ENCODE measurements around the gene STXBP5L. TPM values are rescaled to one million over a fixed set of nuclear protein-coding genes. Genes with fewer than 3 reads are reported as not detected.

The STXBP5L gene
- total RNA-seq, 1 experiment from 2014 or later: not detected

DNA sequence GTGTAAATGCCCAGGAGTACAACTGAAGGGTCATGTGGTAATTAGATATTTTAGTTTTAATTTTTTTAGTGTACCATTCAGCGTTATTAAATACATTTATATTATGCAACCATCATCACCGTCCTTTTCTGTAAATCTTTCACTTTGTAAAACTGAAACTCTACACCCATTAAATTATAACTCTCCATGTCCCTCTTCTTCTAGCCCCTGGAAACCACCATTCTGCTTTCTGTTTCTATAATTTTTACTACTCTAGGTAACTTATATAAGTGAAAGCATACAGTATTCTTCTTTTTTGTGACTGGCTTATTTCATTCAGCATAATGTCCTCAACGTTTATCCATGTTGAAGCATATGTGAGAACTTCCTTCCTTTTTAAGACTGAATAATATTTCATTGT is 48.1 kb downstream of the STXBP5L start:
- no peak for DNase-seq
- Histone ChIP-seq H3K4me2 (ENCODE audit: low read depth, low read length, poor library complexity, severe bottlenecking) (no peak overlapping the region), H3K79me2 (ENCODE audit: low read length) (no peaks in the 10 kb centered on the region), H4K20me1 (ENCODE audit: insufficient read depth, low read depth, low read length) (no peaks in the 10 kb centered on the region), H3K27ac (ENCODE audit: low read length) (no peak overlapping the region), H2AFZ (ENCODE audit: low read length) (no peak overlapping the region), H3K36me3 (ENCODE audit: insufficient read depth, low read length) (no peaks in the 10 kb centered on the region), H3K9me2 (replicated peaks; ENCODE audit: insufficient read depth, low read length) (no peaks in the 10 kb centered on the region), H3K27me3 (ENCODE audit: low read length) (no peaks in the 10 kb centered on the region), H3K9me3 (ENCODE audit: low read length) (no peaks in the 10 kb centered on the region), H3K4me1 (ENCODE audit: low read length) (no peaks in the 10 kb centered on the region), H3K9ac (ENCODE audit: low read length) (no peak overlapping the region), H3K4me3 (ENCODE audit: low read length) (no peak overlapping the region)

DNA sequence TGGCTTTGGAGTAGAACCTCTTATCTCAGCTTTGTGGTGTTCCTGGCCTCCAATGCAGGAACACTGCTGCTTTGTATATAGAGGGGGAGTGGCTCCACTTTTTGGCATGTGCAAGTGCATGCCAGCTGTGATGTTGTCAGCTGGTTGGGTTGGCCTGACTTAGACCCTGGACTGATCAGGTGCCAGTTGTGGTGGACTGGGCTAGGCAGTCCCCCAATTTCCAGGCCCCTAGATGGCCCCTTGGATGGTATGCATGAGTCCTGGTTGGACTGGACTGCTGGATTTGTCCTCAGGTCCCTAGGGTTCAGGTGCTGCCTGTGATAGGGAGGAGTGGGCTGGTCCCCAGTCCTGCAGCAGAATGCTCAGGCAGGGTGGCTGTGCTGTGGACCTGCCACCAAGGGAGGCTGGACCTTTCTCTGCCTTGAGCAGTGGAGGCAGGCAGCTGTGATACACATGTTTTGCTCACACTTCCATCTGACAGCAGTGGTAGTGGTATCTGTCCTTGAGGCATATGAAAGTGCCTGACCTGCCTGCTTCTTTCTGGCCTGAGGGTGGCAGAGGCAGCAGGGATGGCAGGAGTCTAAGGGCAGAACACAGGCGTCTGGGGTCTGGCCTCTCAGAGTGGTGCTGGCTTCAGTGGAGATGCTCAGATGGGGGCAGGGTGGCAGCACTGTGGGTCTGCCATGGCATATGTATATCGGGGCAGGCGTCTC is 74.8 kb downstream of the STXBP5L start:
- Histone ChIP-seq H3K27ac (ENCODE audit: low read length) (no peak overlapping the region), H3K4me3 (ENCODE audit: low read length) (no peak overlapping the region), H3K79me2 (ENCODE audit: low read length) (no peaks in the 10 kb centered on the region), H3K9ac (ENCODE audit: low read length) (no peak overlapping the region), H2AFZ (ENCODE audit: low read length) (no peak overlapping the region), H3K9me3 (ENCODE audit: low read length) (no peaks in the 10 kb centered on the region), H3K9me2 (replicated peaks; ENCODE audit: insufficient read depth, low read length) (no peaks in the 10 kb centered on the region), H3K36me3 (ENCODE audit: insufficient read depth, low read length) (no peaks in the 10 kb centered on the region), H3K27me3 (ENCODE audit: low read length) (no peaks in the 10 kb centered on the region), H3K4me2 (ENCODE audit: low read depth, low read length, poor library complexity, severe bottlenecking) (no peak overlapping the region), H3K4me1 (ENCODE audit: low read length) (no peaks in the 10 kb centered on the region), H4K20me1 (ENCODE audit: insufficient read depth, low read depth, low read length) (no peaks in the 10 kb centered on the region)
- no peak for DNase-seq

DNA sequence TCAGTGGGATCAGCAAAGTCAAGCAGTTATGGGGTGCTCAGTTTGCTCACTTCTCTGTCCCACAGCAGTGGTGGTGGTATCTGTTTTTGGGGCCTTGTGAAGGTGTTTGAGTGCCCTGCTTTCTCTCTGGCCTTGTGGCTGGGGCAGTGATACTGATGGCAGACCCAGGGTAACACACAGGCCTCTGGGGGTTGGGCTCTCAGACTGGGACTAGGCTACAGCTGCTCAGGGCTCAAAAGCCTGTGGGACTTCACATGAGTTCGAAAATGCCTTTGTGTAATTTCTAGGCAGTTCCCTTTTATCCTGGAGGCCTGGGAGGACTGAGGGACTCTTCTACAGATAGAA is 75.3 kb downstream of the STXBP5L start:
- no peaks in the 10 kb centered on the region for H3K27me3 ChIP-seq (ENCODE audit: low read length)
- no peak for DNase-seq
- no peaks in the 10 kb centered on the region for H3K9me3 ChIP-seq (ENCODE audit: low read length)
- no peaks in the 10 kb centered on the region for H4K20me1 ChIP-seq (ENCODE audit: insufficient read depth, low read depth, low read length)
- no peak overlapping the region for H3K27ac ChIP-seq (ENCODE audit: low read length)
- H3K4me3 ChIP-seq (ENCODE audit: low read length): no peak overlapping the region
- H3K9ac ChIP-seq (ENCODE audit: low read length): no peak overlapping the region
- H3K4me2 ChIP-seq (ENCODE audit: low read depth, low read length, poor library complexity, severe bottlenecking): no peak overlapping the region
- no peaks in the 10 kb centered on the region for H3K9me2 ChIP-seq (replicated peaks; ENCODE audit: insufficient read depth, low read length)
- no peaks in the 10 kb centered on the region for H3K79me2 ChIP-seq (ENCODE audit: low read length)
- H3K36me3 ChIP-seq (ENCODE audit: insufficient read depth, low read length): no peaks in the 10 kb centered on the region
- no peak overlapping the region for H2AFZ ChIP-seq (ENCODE audit: low read length)
- H3K4me1 ChIP-seq (ENCODE audit: low read length): no peaks in the 10 kb centered on the region

DNA sequence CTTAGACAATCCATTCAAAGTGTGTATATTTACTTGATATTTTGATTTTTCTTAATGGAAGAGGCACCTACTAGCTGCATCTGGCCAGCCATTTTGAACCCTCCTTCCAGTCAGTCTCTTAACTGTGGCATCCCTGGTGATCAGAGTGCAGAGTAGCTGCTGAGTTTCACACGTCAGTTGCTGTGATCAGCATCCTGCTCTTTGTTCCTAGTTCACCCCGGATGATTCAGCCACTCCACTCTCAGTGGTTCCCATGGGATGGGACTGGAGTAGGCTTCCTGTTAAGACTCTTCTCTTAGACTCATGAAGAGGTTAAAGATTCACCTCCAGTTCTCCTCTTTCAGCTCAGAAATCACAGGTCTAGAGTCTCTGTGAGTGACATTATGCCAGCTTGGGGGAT is 75.8 kb downstream of the STXBP5L start:
- H3K36me3 ChIP-seq (ENCODE audit: insufficient read depth, low read length): no peaks in the 10 kb centered on the region
- no peak overlapping the region for H3K4me3 ChIP-seq (ENCODE audit: low read length)
- no peak overlapping the region for H3K4me2 ChIP-seq (ENCODE audit: low read depth, low read length, poor library complexity, severe bottlenecking)
- H2AFZ ChIP-seq (ENCODE audit: low read length): no peak overlapping the region
- no peaks in the 10 kb centered on the region for H3K9me2 ChIP-seq (replicated peaks; ENCODE audit: insufficient read depth, low read length)
- H3K27ac ChIP-seq (ENCODE audit: low read length): no peak overlapping the region
- H3K27me3 ChIP-seq (ENCODE audit: low read length): no peaks in the 10 kb centered on the region
- DNase-seq: no peak
- H4K20me1 ChIP-seq (ENCODE audit: insufficient read depth, low read depth, low read length): no peaks in the 10 kb centered on the region
- no peak overlapping the region for H3K9ac ChIP-seq (ENCODE audit: low read length)
- H3K9me3 ChIP-seq (ENCODE audit: low read length): no peaks in the 10 kb centered on the region
- no peaks in the 10 kb centered on the region for H3K4me1 ChIP-seq (ENCODE audit: low read length)
- H3K79me2 ChIP-seq (ENCODE audit: low read length): no peaks in the 10 kb centered on the region

DNA sequence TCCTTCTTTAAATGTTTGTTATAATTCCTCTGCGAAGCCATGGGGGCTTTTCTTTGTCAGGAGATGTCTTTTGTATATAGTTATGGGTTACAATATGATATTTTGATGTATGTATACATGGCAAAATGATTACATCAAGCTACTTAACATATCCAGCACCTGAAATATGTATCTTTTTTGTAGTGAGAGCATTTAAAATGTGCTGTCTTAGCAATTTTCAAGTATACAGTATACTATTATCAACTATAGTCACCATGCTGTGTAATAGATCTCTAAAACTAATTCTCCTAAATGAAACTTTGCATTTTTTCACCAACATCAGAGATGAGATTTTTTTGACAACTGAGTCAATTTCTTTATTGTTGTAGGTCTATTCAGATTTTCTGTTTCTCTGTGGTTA is 77.2 kb downstream of the STXBP5L start:
- no peak overlapping the region for H3K9ac ChIP-seq (ENCODE audit: low read length)

DNA sequence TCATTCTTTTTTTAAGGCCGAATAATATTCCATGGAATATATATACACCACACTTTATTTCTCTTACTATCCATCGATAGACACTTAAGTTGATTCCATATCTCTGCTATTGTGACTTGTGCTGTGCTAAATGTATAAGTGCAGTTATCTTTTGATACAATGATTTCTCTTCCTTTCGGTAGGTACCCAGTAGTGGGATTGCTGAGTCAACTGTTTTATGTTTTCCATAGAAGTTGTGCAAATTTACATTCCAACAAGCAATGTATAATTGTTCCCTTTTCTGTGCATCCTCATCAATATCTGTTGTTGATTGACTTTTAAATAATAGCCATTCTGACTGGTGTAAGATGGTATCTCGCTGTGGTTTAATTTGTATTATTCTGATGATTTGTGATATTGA is 81.0 kb downstream of the STXBP5L start:
- H3K4me3 ChIP-seq (ENCODE audit: low read length): no peak overlapping the region

More for the DNA sequence above, 77.2 kb downstream of the STXBP5L start:
- Histone ChIP-seq H3K9me2 (replicated peaks; ENCODE audit: insufficient read depth, low read length) (no peaks in the 10 kb centered on the region; the same call in 1 of the 2 replicates), H3K4me1 (ENCODE audit: low read length) (no peaks in the 10 kb centered on the region), H3K27ac (ENCODE audit: low read length) (no peak overlapping the region), H3K9me3 (ENCODE audit: low read length) (no peaks in the 10 kb centered on the region), H3K79me2 (ENCODE audit: low read length) (no peaks in the 10 kb centered on the region), H3K4me2 (ENCODE audit: low read depth, low read length, poor library complexity, severe bottlenecking) (no peak overlapping the region), H3K36me3 (ENCODE audit: insufficient read depth, low read length) (no peaks in the 10 kb centered on the region), H3K4me3 (ENCODE audit: low read length) (no peak overlapping the region), H3K27me3 (ENCODE audit: low read length) (no peaks in the 10 kb centered on the region), H2AFZ (ENCODE audit: low read length) (no peak overlapping the region), H4K20me1 (ENCODE audit: insufficient read depth, low read depth, low read length) (no peaks in the 10 kb centered on the region)
- no peak for DNase-seq

DNA sequence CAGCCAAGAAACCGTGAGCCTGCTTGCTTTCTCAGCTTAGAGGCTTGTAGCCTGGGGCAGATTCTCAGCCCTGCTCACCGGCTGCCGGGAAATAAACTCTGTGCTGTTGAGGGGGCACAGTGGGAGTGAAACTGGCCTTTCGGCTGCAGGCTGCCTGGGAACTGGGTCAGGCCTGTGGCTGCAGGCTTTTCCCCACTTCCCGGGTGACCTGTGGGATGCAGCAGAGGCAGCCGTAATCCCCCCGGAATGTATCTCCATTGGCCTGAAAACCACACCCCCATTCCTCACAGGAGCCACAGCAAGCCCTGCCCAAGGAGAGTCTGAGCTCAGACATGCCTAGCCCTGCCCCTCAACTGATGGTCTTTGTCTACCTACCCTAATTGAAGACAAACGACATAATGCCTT is 110.9 kb downstream of the STXBP5L start:
- Histone ChIP-seq H3K9me2 (replicated peaks; ENCODE audit: insufficient read depth, low read length) (no peaks in the 10 kb centered on the region), H4K20me1 (ENCODE audit: insufficient read depth, low read depth, low read length) (no peaks in the 10 kb centered on the region), H3K9ac (ENCODE audit: low read length) (no peak overlapping the region), H3K4me1 (ENCODE audit: low read length) (no peaks in the 10 kb centered on the region), H3K27me3 (ENCODE audit: low read length) (0 out of 2 replicates have a peak, but pooled peaks cover 4% of the 10 kb centered on the region), H3K4me2 (ENCODE audit: low read depth, low read length, poor library complexity, severe bottlenecking) (no peak overlapping the region), H3K36me3 (ENCODE audit: insufficient read depth, low read length) (no peaks in the 10 kb centered on the region), H2AFZ (ENCODE audit: low read length) (no peak overlapping the region), H3K79me2 (ENCODE audit: low read length) (no peaks in the 10 kb centered on the region), H3K9me3 (ENCODE audit: low read length) (no peaks in the 10 kb centered on the region), H3K27ac (ENCODE audit: low read length) (no peak overlapping the region), H3K4me3 (ENCODE audit: low read length) (no peak overlapping the region)
- no peak for DNase-seq

More for the DNA sequence above, 81.0 kb downstream of the STXBP5L start:
- Histone ChIP-seq H3K9ac (ENCODE audit: low read length) (no peak overlapping the region), H4K20me1 (ENCODE audit: insufficient read depth, low read depth, low read length) (no peaks in the 10 kb centered on the region), H2AFZ (ENCODE audit: low read length) (no peak overlapping the region), H3K79me2 (ENCODE audit: low read length) (no peaks in the 10 kb centered on the region), H3K36me3 (ENCODE audit: insufficient read depth, low read length) (no peaks in the 10 kb centered on the region), H3K27ac (ENCODE audit: low read length) (no peak overlapping the region), H3K4me1 (ENCODE audit: low read length) (no peaks in the 10 kb centered on the region), H3K27me3 (ENCODE audit: low read length) (no peaks in the 10 kb centered on the region), H3K4me2 (ENCODE audit: low read depth, low read length, poor library complexity, severe bottlenecking) (no peak overlapping the region), H3K9me3 (ENCODE audit: low read length) (no peaks in the 10 kb centered on the region), H3K9me2 (replicated peaks; ENCODE audit: insufficient read depth, low read length) (no peaks in the 10 kb centered on the region; the same call in 1 of the 2 replicates)
- no peak for DNase-seq

DNA sequence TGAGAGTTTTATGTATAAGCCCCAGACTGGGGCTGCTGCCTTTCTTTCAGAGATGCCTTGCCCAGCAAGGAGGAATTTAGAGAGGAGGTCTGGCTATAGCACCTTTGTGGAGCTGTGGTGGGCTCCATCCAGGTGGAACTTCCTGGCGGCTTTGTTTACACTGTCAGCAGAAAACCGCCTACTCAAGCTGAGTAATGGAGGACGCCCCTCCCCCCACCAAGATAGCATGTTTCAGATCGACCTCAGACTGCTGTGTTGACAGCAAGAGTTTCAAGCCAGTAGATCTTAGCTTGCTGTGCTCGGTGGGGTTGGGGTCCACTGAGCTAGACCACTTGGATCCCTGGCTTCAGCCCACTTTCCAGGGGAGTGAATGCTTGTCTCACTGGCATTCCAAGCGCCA is 155.6 kb downstream of the STXBP5L start:
- H2AFZ ChIP-seq (ENCODE audit: low read length): 0 out of 2 replicates have a peak overlapping the region, but pooled peaks have one; percentile 21
- no peak overlapping the region for H3K4me3 ChIP-seq (ENCODE audit: low read length)
- no peaks in the 10 kb centered on the region for H3K79me2 ChIP-seq (ENCODE audit: low read length)
- DNase-seq: no peak
- no peaks in the 10 kb centered on the region for H4K20me1 ChIP-seq (ENCODE audit: insufficient read depth, low read depth, low read length)
- H3K9me3 ChIP-seq (ENCODE audit: low read length): no peaks in the 10 kb centered on the region
- H3K27me3 ChIP-seq (ENCODE audit: low read length): no peaks in the 10 kb centered on the region
- no peaks in the 10 kb centered on the region for H3K36me3 ChIP-seq (ENCODE audit: insufficient read depth, low read length)
- no peaks in the 10 kb centered on the region for H3K4me1 ChIP-seq (ENCODE audit: low read length)
- H3K4me2 ChIP-seq (ENCODE audit: low read depth, low read length, poor library complexity, severe bottlenecking): no peak overlapping the region
- H3K9ac ChIP-seq (ENCODE audit: low read length): no peak overlapping the region
- no peak overlapping the region for H3K27ac ChIP-seq (ENCODE audit: low read length)
- H3K9me2 ChIP-seq (replicated peaks; ENCODE audit: insufficient read depth, low read length): no peaks in the 10 kb centered on the region

All from Karpas-422 (cell line).